SU-DHL-6 (cell line): ENCODE data around the gene BCAS1.

ENCODE experiments used
- H2AFZ ChIP-seq: fragments of 200-600 bp; sonication (generic); 2 replicates; pipeline ENCODE4 v1.6.1; 2014; ENCODE audit warnings: low read depth, mild to moderate bottlenecking, moderate library complexity, mixed read lengths, antibody characterized with exemption, low read length; ENCODE audit not compliant: severe bottlenecking
- H3F3A ChIP-seq: fragments of 200-600 bp; shearing (Covaris generic); 2 replicates; pipeline ENCODE4 v1.6.0; 2016; ENCODE audit warnings: antibody characterized with exemption, mild to moderate bottlenecking; ENCODE audit not compliant: insufficient read depth
- H3K27ac ChIP-seq: fragments of 200-600 bp; sonication (generic); 2 replicates; pipeline ENCODE4 v1.5.1; 2016; ENCODE audit warnings: low read depth, mild to moderate bottlenecking, low read length, moderate library complexity, mixed read lengths
- H3K27me3 ChIP-seq: fragments of 200-600 bp; sonication (generic), shearing (Covaris generic); 2 replicates; pipeline ENCODE4 v1.6.0; 2014; ENCODE audit warnings: mild to moderate bottlenecking, low read length
- H3K36me3 ChIP-seq: fragments of 200-600 bp; sonication (generic); 2 replicates; pipeline ENCODE4 v1.6.1; 2014; ENCODE audit warnings: mild to moderate bottlenecking, low read length, mixed read lengths
- H3K4me2 ChIP-seq: fragments of 300-600, 200-600 bp; shearing (Covaris generic), sonication (generic); 2 replicates; pipeline ENCODE4 v1.6.0; 2014; ENCODE audit warnings: low read length, low read depth, mild to moderate bottlenecking; ENCODE audit not compliant: poor library complexity, severe bottlenecking
- H3K4me3 ChIP-seq: fragments of 200-600 bp; sonication (generic); 2 replicates; pipeline ENCODE4 v1.5.1; 2014; ENCODE audit warnings: antibody characterized with exemption, low read length, mild to moderate bottlenecking, mixed read lengths; ENCODE audit not compliant: insufficient read depth, poor library complexity, severe bottlenecking
- H3K79me2 ChIP-seq: fragments of 200-600 bp; sonication (generic); 2 replicates; pipeline ENCODE4 v1.6.1; 2014; ENCODE audit warnings: mild to moderate bottlenecking, low read length, moderate library complexity; ENCODE audit not compliant: insufficient read depth
- H3K9ac ChIP-seq: fragments of 200-600 bp; sonication (generic); 2 replicates; pipeline ENCODE4 v1.7.0; 2014; ENCODE audit warnings: mild to moderate bottlenecking, low read length
- H3K9me2 ChIP-seq: fragments of 200-600 bp; sonication (generic); replicated peaks from 2 replicates; pipeline ENCODE4 v1.6.1; 2014; ENCODE audit warnings: low read length; ENCODE audit not compliant: insufficient read depth
- H3K9me3 ChIP-seq: fragments of 200-600 bp; sonication (generic); 2 replicates; pipeline ENCODE4 v1.6.1; 2014; ENCODE audit warnings: low read length, mixed read lengths; ENCODE audit not compliant: insufficient read depth
- H4K20me1 ChIP-seq: fragments of 200-600 bp; sonication (generic); 2 replicates; pipeline ENCODE4 v1.6.1; 2014; ENCODE audit warnings: low read depth, mild to moderate bottlenecking, antibody characterized with exemption, low read length, moderate library complexity, mixed read lengths
- EZH2phosphoT487 ChIP-seq: fragments of 200-600 bp; sonication (generic), shearing (Covaris generic); conservative IDR thresholded peaks from 2 replicates; pipeline ENCODE4 v1.6.1; 2018; ENCODE audit warnings: mild to moderate bottlenecking, antibody characterized with exemption, low read length, moderate library complexity, mixed read lengths
- TF ChIP-seq, protein P1 (sequence below): fragments of 200-600 bp; sonication (generic); IDR thresholded peaks from one replicate; pipeline ENCODE4 v1.5.1; 2017; ENCODE audit warnings: antibody characterized with exemption, mild to moderate bottlenecking, low read length, moderate library complexity; ENCODE audit not compliant: insufficient read depth, poor library complexity, severe bottlenecking

The BCAS1 gene

DNA sequence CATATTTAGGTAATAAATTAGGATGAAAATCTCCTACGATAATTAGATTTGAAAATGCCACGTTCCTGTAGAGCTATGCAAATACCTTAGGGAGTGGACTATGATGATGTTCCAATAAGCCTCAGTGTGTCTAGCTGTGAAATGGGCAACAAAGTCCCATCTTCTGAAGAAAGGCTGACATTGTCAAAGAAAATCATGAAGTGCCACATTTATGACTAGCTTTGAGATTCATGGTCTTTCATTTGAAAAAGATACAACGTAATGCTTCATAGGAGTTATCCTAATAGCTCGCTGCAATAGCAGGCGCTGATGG is 23.8 kb upstream of the BCAS1 start:
- Histone ChIP-seq H3K9me3 (no peaks in the 10 kb centered on the region), H3K27me3 (no peaks in the 10 kb centered on the region), H3K4me3 (no peak overlapping the region), H3K79me2 (no peaks in the 10 kb centered on the region), H3F3A (no peaks in the 10 kb centered on the region), H3K9ac (no peak overlapping the region), H4K20me1 (no peaks in the 10 kb centered on the region), H3K4me2 (no peak overlapping the region), H3K9me2 (no peaks in the 10 kb centered on the region), H3K27ac (no peak overlapping the region), H2AFZ (no peak overlapping the region), H3K36me3 (no peaks in the 10 kb centered on the region)
- no peak for TF ChIP-seq EZH2phosphoT487
- TF ChIP-seq, protein P1, sequence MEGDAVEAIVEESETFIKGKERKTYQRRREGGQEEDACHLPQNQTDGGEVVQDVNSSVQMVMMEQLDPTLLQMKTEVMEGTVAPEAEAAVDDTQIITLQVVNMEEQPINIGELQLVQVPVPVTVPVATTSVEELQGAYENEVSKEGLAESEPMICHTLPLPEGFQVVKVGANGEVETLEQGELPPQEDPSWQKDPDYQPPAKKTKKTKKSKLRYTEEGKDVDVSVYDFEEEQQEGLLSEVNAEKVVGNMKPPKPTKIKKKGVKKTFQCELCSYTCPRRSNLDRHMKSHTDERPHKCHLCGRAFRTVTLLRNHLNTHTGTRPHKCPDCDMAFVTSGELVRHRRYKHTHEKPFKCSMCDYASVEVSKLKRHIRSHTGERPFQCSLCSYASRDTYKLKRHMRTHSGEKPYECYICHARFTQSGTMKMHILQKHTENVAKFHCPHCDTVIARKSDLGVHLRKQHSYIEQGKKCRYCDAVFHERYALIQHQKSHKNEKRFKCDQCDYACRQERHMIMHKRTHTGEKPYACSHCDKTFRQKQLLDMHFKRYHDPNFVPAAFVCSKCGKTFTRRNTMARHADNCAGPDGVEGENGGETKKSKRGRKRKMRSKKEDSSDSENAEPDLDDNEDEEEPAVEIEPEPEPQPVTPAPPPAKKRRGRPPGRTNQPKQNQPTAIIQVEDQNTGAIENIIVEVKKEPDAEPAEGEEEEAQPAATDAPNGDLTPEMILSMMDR: no peak

DNA sequence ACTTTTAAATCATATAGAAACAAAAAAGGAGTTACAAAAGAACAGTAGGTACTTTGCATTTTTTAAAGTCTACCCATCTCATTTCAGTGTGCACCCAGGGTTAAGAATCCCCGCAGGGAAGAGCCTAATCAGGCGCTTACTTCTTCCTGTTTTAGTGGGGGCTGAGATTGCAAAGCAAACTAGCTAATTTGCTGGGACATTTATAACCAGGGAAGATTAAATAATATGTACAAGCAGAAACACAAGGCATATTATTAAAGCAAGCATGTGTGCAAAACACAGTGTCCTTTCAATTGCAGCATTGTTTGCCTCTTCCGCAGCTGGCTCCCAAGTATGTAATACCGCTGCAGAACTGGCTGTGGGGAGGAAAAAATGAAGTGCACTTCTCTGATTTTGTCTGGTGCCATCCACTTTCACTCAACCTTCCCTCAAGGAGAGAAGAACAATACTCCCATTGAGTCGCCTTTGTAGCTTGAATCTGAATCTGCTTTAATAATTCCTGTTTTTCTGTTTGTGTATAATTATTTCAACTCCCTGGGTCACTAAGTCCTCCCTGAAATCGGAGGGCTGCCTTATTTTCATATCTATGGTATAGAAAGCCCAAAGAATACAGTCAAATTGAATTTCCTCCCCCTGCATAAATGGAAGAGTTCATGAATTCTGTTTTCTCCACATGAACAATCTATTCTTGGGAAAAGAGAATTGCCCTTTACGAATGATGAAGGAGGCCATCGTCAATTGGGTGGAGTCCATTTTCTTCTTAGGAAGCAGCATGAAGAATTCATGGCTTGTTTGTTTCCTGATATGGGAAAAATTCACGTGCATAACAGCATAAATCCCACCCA is 23.3 kb upstream of the BCAS1 start:
- no peak overlapping the region for H3K4me3 ChIP-seq
- no peak for TF ChIP-seq EZH2phosphoT487
- TF ChIP-seq, protein P1: no peak
- H2AFZ ChIP-seq: no peak overlapping the region
- no peaks in the 10 kb centered on the region for H3K9me3 ChIP-seq
- no peaks in the 10 kb centered on the region for H3K9me2 ChIP-seq
- no peaks in the 10 kb centered on the region for H3K27me3 ChIP-seq
- H3K79me2 ChIP-seq: no peaks in the 10 kb centered on the region
- H3F3A ChIP-seq: no peaks in the 10 kb centered on the region
- no peaks in the 10 kb centered on the region for H4K20me1 ChIP-seq
- no peak overlapping the region for H3K4me2 ChIP-seq
- no peaks in the 10 kb centered on the region for H3K36me3 ChIP-seq
- H3K27ac ChIP-seq: no peak overlapping the region
- no peak overlapping the region for H3K9ac ChIP-seq

DNA sequence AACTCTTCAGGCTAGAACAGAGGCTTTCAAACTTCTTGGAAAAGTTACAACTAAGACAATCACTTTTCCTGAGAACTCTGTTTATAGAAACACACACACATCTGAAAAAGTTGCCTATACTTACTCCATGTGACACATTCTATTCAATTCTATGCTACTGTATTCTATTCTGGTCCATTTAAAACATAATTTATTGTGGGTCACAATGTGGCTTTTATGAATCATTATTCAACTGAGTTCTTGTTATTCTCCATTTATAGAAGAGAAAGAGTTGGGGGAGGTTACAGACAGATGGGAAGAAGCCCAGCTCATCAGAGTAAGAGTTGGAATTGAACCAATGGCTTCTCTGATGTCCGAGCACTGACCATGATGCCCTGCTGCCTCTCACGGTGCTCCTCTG is 21.6 kb upstream of the BCAS1 start:
- Histone ChIP-seq H3K36me3 (no peaks in the 10 kb centered on the region), H3K79me2 (no peaks in the 10 kb centered on the region), H2AFZ (no peak overlapping the region), H3F3A (no peaks in the 10 kb centered on the region), H3K9ac (no peak overlapping the region), H3K9me2 (no peaks in the 10 kb centered on the region), H4K20me1 (no peaks in the 10 kb centered on the region), H3K9me3 (no peaks in the 10 kb centered on the region), H3K4me2 (no peak overlapping the region), H3K27me3 (no peaks in the 10 kb centered on the region), H3K27ac (no peak overlapping the region), H3K4me3 (no peak overlapping the region)
- TF ChIP-seq, protein P1: no peak
